ENCODE measurements around the gene TM9SF2. TPM values are rescaled to one million over a fixed set of nuclear protein-coding genes. Genes with fewer than 3 reads are reported as not detected.

TM9SF2 gene
- polyA plus RNA-seq, 1 experiment = 125 TPM

DNA sequence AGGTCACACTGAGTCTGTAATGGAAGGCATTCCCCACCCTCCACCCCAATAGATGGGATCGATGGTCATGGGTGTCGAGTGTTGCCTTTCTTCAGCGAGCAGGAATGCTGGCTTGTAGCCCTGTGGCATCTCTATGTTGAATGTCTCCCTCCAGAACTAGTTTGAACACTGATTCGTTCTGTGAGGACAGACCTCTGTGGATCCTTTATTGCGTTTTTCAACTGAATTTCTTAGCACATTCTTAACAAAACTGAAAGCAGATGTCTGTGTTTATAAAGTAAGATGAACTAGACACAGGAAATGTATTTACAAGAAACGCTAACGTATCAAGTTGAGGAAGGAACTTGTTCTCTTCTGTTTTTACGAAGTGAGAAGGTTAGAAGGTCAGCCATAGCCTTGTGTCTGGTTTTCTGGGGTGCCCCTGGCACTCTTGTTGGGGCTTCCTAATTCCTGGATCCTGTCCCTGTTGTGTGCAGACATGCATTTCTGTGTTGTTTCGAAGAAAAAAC is 36.8 kb upstream of the TM9SF2 start:
- H3K9me3 ChIP-seq (ENCODE audit: control insufficient read depth, insufficient read depth, low read length) = no peaks in the 10 kb centered on the region

GRCh38 chr13:99465454-99465853 is 35.8 kb upstream of the TM9SF2 start:
- TF ChIP-seq, protein P1, sequence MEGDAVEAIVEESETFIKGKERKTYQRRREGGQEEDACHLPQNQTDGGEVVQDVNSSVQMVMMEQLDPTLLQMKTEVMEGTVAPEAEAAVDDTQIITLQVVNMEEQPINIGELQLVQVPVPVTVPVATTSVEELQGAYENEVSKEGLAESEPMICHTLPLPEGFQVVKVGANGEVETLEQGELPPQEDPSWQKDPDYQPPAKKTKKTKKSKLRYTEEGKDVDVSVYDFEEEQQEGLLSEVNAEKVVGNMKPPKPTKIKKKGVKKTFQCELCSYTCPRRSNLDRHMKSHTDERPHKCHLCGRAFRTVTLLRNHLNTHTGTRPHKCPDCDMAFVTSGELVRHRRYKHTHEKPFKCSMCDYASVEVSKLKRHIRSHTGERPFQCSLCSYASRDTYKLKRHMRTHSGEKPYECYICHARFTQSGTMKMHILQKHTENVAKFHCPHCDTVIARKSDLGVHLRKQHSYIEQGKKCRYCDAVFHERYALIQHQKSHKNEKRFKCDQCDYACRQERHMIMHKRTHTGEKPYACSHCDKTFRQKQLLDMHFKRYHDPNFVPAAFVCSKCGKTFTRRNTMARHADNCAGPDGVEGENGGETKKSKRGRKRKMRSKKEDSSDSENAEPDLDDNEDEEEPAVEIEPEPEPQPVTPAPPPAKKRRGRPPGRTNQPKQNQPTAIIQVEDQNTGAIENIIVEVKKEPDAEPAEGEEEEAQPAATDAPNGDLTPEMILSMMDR (IDR thresholded peaks at IDR 0.05; ENCODE audit: low read depth, low read length) = no peak
- POLR2A ChIA-PET = no interaction called here
- Histone ChIP-seq H3K9me3 (ENCODE audit: control insufficient read depth, insufficient read depth, low read length) (no peaks in the 10 kb centered on the region), H3K27me3 (ENCODE audit: control insufficient read depth, insufficient read depth, low read length) (peaks cover 2% of the 10 kb centered on the region), H3K27ac (ENCODE audit: low read depth, low read length) (no peak overlapping the region), H3K4me3 (ENCODE audit: low read depth, low read length) (no peak overlapping the region)
- DNase-seq (ENCODE audit: low read depth, low spot score) = no peak
- CTCF ChIA-PET = no interaction called here

More for the DNA sequence above, 36.8 kb upstream of the TM9SF2 start:
- ChIA-PET CTCF (no interaction called here), POLR2A (no interaction called here)
- peaks cover 2% of the 10 kb centered on the region for H3K27me3 ChIP-seq (ENCODE audit: control insufficient read depth, insufficient read depth, low read length)
- no peak overlapping the region for H3K27ac ChIP-seq (ENCODE audit: low read depth, low read length)
- DNase-seq (ENCODE audit: low read depth, low spot score) = no peak
- TF ChIP-seq, protein P1 (IDR thresholded peaks at IDR 0.05; ENCODE audit: low read depth, low read length) = no peak
- H3K4me3 ChIP-seq (ENCODE audit: low read depth, low read length) = no peak overlapping the region; the same call in 1 of the 2 replicates

- no peak for DNase-seq (ENCODE audit: low read depth, low spot score)
- no peak overlapping the region for H3K4me3 ChIP-seq (ENCODE audit: low read depth, low read length)
- no peaks in the 10 kb centered on the region for H3K9me3 ChIP-seq (ENCODE audit: control insufficient read depth, insufficient read depth, low read length)
- ChIA-PET POLR2A (interaction anchor here (0.6 to 0.7 kb wide), 2 partner anchors 10 to 25 kb away, joined by 3 read pairs; no protein-coding TSS in a partner anchor), CTCF (interaction anchor here (0.9 to 1.8 kb wide), 4 partner anchors 21 to 188 kb away, joined by 3 to 15 read pairs (median 4); no protein-coding TSS in a partner anchor)
- TF ChIP-seq, protein P1 (IDR thresholded peaks at IDR 0.05; ENCODE audit: low read depth, low read length) = no peak
- no peak overlapping the region for H3K27ac ChIP-seq (ENCODE audit: low read depth, low read length)
- H3K27me3 ChIP-seq (ENCODE audit: control insufficient read depth, insufficient read depth, low read length) = no peaks in the 10 kb centered on the region
Observed at GRCh38 chr13:99467764-99468163, 33.5 kb upstream of the TM9SF2 start.

GRCh38 chr13:99469041-99469440 is 32.2 kb upstream of the TM9SF2 start:
- peaks cover 2% of the 10 kb centered on the region for H3K27me3 ChIP-seq (ENCODE audit: control insufficient read depth, insufficient read depth, low read length)
- DNase-seq (ENCODE audit: low read depth, low spot score) = no peak
- H3K9me3 ChIP-seq (ENCODE audit: control insufficient read depth, insufficient read depth, low read length) = no peaks in the 10 kb centered on the region
- TF ChIP-seq, protein P1 (IDR thresholded peaks at IDR 0.05; ENCODE audit: low read depth, low read length) = no peak
- H3K4me3 ChIP-seq (ENCODE audit: low read depth, low read length) = no peak overlapping the region
- POLR2A ChIA-PET = no interaction called here
- no peak overlapping the region for H3K27ac ChIP-seq (ENCODE audit: low read depth, low read length)
- CTCF ChIA-PET = no interaction called here

DNA sequence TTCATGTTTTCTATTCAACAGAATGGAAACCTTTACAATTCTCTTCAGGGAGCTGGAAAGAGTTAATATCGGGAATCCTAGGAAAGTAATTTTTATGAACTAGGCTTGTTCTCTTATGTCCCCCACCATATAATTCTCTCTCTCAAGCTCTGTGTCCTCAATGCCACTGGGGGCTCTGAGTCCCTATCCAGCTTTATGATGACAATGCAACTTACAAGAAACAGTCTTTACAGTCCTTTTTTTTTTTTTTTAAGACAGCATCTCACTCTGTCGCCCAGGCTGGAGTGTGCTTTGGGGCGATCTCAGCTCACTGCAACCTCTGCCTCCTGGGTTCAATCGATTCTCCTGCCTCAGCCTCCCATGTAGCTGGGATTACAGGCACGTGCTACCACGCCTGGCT is 31.2 kb upstream of the TM9SF2 start:
- DNase-seq (ENCODE audit: low read depth, low spot score) = no peak
- ChIA-PET POLR2A (interaction anchor here (0.7 kb wide), 1 partner anchor 30 kb away, joined by 3 read pairs; no protein-coding TSS in a partner anchor), CTCF (no interaction called here)
- peaks cover 2% of the 10 kb centered on the region for H3K27me3 ChIP-seq (ENCODE audit: control insufficient read depth, insufficient read depth, low read length)
- TF ChIP-seq, protein P1 (IDR thresholded peaks at IDR 0.05; ENCODE audit: low read depth, low read length) = no peak
- H3K27ac ChIP-seq (ENCODE audit: low read depth, low read length) = no peak overlapping the region
- no peaks in the 10 kb centered on the region for H3K9me3 ChIP-seq (ENCODE audit: control insufficient read depth, insufficient read depth, low read length)
- H3K4me3 ChIP-seq (ENCODE audit: low read depth, low read length) = no peak overlapping the region
